Heart left ventricle (tissue), 13 donors: Measurements from ENCODE around the gene DUT.

Source experiments
- CTCF ChIP-seq, 12 donors: fragments of 200-600 bp; sonication (generic) in 4 of 12; IDR thresholded peaks; one replicate each; pipeline versions ENCODE4 v1.5.0 to v1.8.0; 2018 to 2022; ENCODE audit warnings: antibody characterized with exemption in 12 of 12, mild to moderate bottlenecking in 5 of 12
- POLR2A ChIP-seq, 2 donors: fragments of 450-650 bp; IDR thresholded peaks; one replicate each; pipeline ENCODE4 v1.6.1; 2017; ENCODE audit warnings: antibody characterized with exemption in 2 of 2, mild to moderate bottlenecking in 2 of 2, moderate library complexity in 2 of 2
- donor health status: ischemic (EF 13 %, LVEDD 7.1; RV severe dilation, severe dysfunction).
- donor health status: DM: no; HTN: yes; CAD: no.
- donor health status: DM: no; HTN: no; CAD: no.
- donor health status: ischemic (EF 25% LVEDD 6.9; RV normal size, moderate dysfunction).
- donor health status: ischemic (EF 25% LVEDD 5.7; RV mildly dilated, moderate dysfunction).
- donor health status: ischemic (EF 35%, LVEDD 5.7; RV mildly dilated, moderate dysfunction).
- donor health status: nonischemic (EF 11% LVEDD 7.7; RV severe dilation, severe dysfunction).
- donor health status: DM: yes; HTN: yes; CAD: no.
- donor health status: PGD.
- donor health status: ischemic (EF 29% LVEDD 5.4; RV normal size, mild dysfunction).
- donor health status: nonischemic (EF 23%, LVEDD 6.1; RV moderate dilation, normal function).

GRCh38 chr15:48325400-48325799 is 5.8 kb upstream of the DUT start:
- TF ChIP-seq CTCF (IDR thresholded peaks at IDR 0.05) (no peak), POLR2A (IDR thresholded peaks at IDR 0.05) (no peak)
